SKM-1 treated with dmso at 0.1 percent for 144 hours (cell line): ENCODE measurements around the gene CFAP54.
A peak's percentile ranks its signal among the peaks of the same experiment; 100 is the strongest.
"Not testable (repeated sequence)": the region's sequence is repeated elsewhere in the genome, so short reads cannot be mapped to it uniquely, and the experiment has no call there.

Experiments used
- DNase-seq: peaks from one replicate; lab custom pipeline; 2025; ENCODE audit not compliant: unreplicated experiment; lab: John Stamatoyannopoulos, UW

CFAP54 gene

DNA sequence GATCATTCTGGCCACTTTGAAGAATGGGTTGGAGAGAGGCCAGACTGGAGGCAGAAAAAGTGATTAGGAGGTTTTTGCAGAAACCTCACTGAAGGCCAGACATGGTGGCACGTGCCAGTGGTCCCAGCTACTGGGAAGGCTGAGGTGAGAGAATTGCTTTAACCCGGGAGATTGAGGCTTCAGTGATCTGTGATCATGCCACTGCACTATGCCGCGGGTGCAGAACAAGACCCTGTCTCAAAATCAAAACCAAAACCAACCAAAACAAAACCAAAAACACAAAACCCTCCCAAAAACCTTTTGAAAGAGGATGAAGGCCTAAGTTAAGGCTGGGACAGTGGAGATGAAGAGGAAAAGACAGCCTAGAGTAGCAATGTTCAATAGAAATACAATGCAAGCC, 15.2 kb upstream of the CFAP54 start:
- no peak for DNase-seq

DNA sequence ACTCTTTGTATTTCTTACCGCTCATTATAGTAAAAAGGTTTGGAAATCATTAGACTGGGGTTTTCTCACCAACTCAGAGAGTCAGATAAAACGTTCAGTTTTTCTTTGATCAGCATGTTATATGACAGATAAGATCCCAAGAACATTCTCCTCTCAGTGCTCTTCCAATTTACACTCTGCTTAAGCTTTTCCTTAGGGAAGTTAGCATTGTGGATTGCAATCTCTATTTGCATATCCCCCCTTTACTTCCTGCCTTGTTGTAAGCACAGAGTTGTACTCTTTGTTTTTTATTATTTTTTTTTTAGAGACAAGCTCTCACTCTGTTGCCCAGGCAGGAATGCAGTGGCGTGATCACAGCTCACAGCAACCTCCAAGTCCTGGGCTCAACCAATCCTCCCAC, 11.4 kb upstream of the CFAP54 start:
- DNase-seq, result no peak

GRCh38 chr12:96482086-96482485, 7.3 kb upstream of the CFAP54 start:
- DNase-seq, result no peak

DNA sequence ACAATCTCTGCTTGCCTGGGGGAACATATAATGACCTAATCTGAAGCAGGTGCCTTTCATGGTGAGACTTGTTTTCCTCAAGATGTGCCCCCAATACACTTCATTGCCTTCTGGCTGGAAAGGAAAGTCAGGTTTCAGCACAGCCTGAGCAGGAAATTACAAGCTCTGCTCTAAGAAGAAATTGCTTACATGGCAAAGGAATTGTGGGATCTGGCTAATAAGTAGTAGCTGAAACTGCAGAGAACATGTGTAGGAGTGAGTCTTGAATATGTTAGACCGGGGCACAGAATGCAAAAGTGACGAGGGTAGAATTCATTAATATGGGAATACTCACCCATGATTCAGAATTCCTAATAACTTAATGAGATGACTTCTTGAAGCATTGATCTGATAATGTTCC, 6.3 kb upstream of the CFAP54 start:
- no peak for DNase-seq

GRCh38 chr12:96486751-96487613, 2.4 kb upstream of the CFAP54 start:
- no peak for DNase-seq

- DNase-seq, result no peak
Measured at GRCh38 chr12:96487634-96488033, 1.7 kb upstream of the CFAP54 start.

GRCh38 chr12:96493106-96493505, 3.7 kb downstream of the CFAP54 start:
- DNase-seq, result no peak

- DNase-seq, result not testable (repeated sequence)
Measured at GRCh38 chr12:96494154-96494553, 4.8 kb downstream of the CFAP54 start.

DNA sequence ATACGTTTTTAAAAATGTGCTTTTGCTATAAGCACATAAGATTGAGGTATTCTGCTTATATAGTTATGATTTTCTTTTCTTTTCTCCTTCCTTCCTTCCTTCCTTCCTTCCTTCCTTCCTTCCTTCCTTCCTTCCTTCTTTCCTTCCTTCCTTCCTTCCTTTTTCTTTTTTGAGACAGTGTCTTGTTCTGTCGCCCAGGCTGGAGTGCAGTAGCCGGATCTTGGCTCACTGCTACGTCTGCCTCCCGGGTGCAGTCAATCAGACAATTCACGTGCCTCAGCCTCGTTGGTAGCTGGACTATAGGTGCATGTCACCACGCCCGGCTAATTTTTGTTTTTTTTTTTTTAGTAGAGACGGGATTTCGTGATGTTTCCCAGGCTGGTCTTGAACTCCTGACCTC, 5.8 kb downstream of the CFAP54 start:
- no peak for DNase-seq

- no peak for DNase-seq
Measured at GRCh38 chr12:96495841-96496545, 6.6 kb downstream of the CFAP54 start.

GRCh38 chr12:96496944-96497343, 7.6 kb downstream of the CFAP54 start:
- no peak for DNase-seq

DNA sequence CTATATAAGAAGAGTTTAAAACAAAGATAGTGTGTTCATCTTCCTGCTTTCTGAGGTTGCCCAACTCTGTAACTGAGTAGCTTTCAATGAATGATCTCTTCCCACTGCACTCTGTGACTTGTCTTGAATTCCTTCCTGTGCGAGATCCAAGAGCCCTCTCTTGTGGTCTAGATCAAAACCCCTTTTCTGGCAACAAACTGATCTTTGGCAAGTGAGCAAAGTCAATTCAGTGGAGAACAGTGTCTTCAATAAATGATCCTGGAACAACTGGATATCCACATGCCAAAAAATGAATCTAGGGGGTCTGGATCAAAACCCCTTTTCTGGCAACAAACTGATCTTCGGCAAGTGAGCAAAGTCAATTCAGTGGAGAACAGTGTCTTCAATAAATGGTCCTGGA, 8.5 kb downstream of the CFAP54 start:
- no peak for DNase-seq

- no peak for DNase-seq
Measured at GRCh38 chr12:96500693-96501092, 11.3 kb downstream of the CFAP54 start.

DNA sequence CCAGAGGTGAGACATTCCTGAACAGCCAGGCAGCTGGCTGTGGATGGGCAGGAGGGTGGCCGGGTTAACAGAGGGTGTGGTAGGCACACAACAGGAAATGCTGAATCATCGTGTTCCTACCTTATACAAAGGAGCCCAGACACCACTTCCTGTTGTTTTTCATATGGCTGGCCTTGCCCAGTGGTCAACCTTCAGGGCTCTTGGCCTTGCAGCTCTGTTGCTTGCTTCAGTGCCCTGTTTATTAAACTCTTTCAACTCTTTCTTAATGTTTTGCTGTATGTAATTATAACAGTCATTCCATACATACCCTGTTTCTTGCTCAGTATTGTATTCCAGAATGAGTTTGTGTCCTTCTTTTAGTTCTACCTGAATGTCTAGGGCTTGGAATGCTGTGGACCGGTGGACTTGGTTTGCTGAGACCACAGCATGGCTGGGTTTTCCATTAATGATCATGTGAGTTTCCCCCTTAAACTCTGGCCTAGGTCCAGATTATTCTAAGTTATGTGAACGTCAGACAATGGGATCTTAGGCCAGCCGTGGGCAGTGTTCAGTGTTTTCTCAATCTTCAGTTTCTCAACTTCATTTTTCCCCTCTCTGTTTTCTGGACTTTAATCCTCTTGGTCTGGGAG, 11.9 kb downstream of the CFAP54 start:
- peak; percentile 12 for DNase-seq

GRCh38 chr12:96501908-96502307, 12.5 kb downstream of the CFAP54 start:
- DNase-seq, result no peak

DNA sequence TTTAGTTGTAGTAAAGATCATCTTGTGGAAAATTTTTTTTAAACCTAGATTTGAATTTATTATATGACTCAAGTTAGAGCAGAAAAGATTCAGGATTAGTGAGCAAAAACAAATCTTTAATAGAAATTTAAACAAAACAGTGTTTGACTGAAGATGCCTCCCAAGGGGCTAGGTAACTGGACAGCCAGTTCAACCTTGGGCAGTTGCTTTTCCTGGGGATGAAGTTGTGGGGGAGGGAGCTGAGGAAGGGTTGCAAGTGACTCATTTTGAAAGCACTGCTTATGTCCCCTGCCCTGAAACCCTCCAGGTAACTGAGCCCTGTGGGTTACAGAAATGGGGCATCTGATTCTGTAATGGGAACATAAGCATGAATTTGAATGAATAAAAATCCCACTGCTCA, 13.1 kb downstream of the CFAP54 start:
- no peak for DNase-seq

GRCh38 chr12:96502949-96503532, 13.7 kb downstream of the CFAP54 start:
- no peak for DNase-seq

- no peak for DNase-seq
Measured at GRCh38 chr12:96503976-96504375, 14.6 kb downstream of the CFAP54 start.

- no peak for DNase-seq
Measured at GRCh38 chr12:96506776-96507175, 17.4 kb downstream of the CFAP54 start.

DNA sequence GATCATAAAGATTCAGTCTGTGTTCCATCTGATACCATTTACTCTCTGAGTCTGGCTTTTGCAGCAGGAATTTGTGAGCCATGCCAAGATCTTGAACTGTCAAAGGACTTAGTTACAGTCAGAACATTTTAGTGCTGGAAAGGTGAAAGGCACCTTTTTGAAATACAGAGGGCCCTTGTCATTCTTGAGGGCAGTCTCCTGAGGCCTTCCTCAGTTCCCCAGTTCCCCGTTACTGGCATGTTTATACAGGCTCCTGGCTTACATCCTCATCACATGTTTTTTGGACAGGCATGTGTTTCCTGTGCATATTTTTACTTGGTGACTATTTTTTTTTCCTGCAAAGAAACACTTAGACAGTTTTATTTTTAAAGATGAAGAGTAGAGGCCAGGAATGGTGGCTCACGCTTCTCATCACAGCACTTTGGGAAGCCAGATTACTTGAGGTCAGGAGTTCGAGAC, 21.0 kb downstream of the CFAP54 start:
- DNase-seq, result no peak

- no peak for DNase-seq
Measured at GRCh38 chr12:96513166-96513565, 23.8 kb downstream of the CFAP54 start.

- DNase-seq, result no peak
Measured at GRCh38 chr12:96513681-96514080, 24.3 kb downstream of the CFAP54 start.
